ENCODE measurements around the gene PASK. TPM values are rescaled to one million over a fixed set of nuclear protein-coding genes. Genes with fewer than 3 reads are reported as not detected.

Gene PASK
- total and polyA plus RNA-seq, 2 experiments from 2014 or later: 0.56 to 2.1 TPM

DNA sequence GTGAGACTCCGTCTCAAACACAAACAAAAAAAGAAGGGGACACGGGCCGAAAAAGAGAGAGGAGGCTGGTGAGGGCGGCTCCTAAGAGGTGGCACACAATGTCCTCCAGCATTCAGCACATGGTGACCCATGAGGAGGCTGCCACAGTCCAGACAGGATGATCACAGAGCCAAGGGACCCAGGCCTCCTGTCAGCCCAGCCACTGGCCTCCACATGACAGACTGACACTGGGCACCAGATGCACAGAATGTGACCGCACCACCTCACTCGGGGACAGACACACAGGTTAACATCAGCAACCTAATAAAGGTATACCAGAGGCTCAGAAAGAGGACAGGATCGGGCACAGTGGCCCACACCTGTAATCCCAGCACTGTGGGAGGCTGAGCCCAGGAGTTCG lies 21.0 kb downstream of the PASK start:
- H4K20me1 ChIP-seq (ENCODE audit: insufficient read depth): no peaks in the 10 kb centered on the region
- H3K9ac ChIP-seq: no peak overlapping the region
- DNase-seq: no peak
- H3K4me1 ChIP-seq (ENCODE audit: insufficient read depth): no peaks in the 10 kb centered on the region
- no peaks in the 10 kb centered on the region for H3K9me2 ChIP-seq (ENCODE audit: insufficient read depth)
- WGBS, 2 experiments (ENCODE audit: low coverage in 1 of 2, low lambda C conversion rate in 2 of 2, missing lambda C conversion rate in 2 of 2): 98 to 99% methylated on average over 8 of the region's 8 CpGs
- H3F3A ChIP-seq (ENCODE audit: insufficient read depth): no peaks in the 10 kb centered on the region
- TF ChIP-seq EZH2phosphoT487 (IDR thresholded peaks at IDR 0.05; ENCODE audit: insufficient read depth, low read depth) (no peak), EZH2 (IDR thresholded peaks at IDR 0.05; ENCODE audit: insufficient read depth, poor library complexity, severe bottlenecking) (no peak)
- no peaks in the 10 kb centered on the region for H3K9me3 ChIP-seq (ENCODE audit: low read depth)
- in situ Hi-C loops (cut with MboI): no loop called here
- H3K27me3 ChIP-seq (replicated peaks; ENCODE audit: insufficient read depth): no peaks in the 10 kb centered on the region
- no peak overlapping the region for H3K4me2 ChIP-seq (ENCODE audit: unreplicated experiment)
- H3K79me2 ChIP-seq (ENCODE audit: insufficient read depth): no peaks in the 10 kb centered on the region
- no peak overlapping the region for H3K27ac ChIP-seq
- H3K4me3 ChIP-seq: no peak overlapping the region
- no peak overlapping the region for H2AFZ ChIP-seq
- no peaks in the 10 kb centered on the region for H3K36me3 ChIP-seq (ENCODE audit: low read depth)

- TF ChIP-seq EZH2phosphoT487 (IDR thresholded peaks at IDR 0.05; ENCODE audit: insufficient read depth, low read depth): no peak
- TF ChIP-seq EZH2 (IDR thresholded peaks at IDR 0.05; ENCODE audit: insufficient read depth, poor library complexity, severe bottlenecking): no peak
- H3K9me3 ChIP-seq (ENCODE audit: low read depth): no peaks in the 10 kb centered on the region
- H3K9me2 ChIP-seq (ENCODE audit: insufficient read depth): no peaks in the 10 kb centered on the region
- no peaks in the 10 kb centered on the region for H3K27me3 ChIP-seq (replicated peaks; ENCODE audit: insufficient read depth)
- peaks cover under 1% of the 10 kb centered on the region; the same call in 1 of the 2 replicates for H3F3A ChIP-seq (ENCODE audit: insufficient read depth)
- in situ Hi-C loops (cut with MboI): no loop called here
- no peak for DNase-seq
- H4K20me1 ChIP-seq (ENCODE audit: insufficient read depth): no peaks in the 10 kb centered on the region
- H3K4me3 ChIP-seq: no peak overlapping the region
- 93 to 96% methylated on average over 18 of the region's 18 CpGs for WGBS, 2 experiments (ENCODE audit: low coverage in 1 of 2, low lambda C conversion rate in 2 of 2, missing lambda C conversion rate in 2 of 2)
- no peak overlapping the region for H3K9ac ChIP-seq
- H3K4me2 ChIP-seq (ENCODE audit: unreplicated experiment): no peak overlapping the region
- no peaks in the 10 kb centered on the region for H3K79me2 ChIP-seq (ENCODE audit: insufficient read depth)
- H3K36me3 ChIP-seq (ENCODE audit: low read depth): no peaks in the 10 kb centered on the region
- no peak overlapping the region for H3K27ac ChIP-seq
- H3K4me1 ChIP-seq (ENCODE audit: insufficient read depth): no peaks in the 10 kb centered on the region
- no peak overlapping the region for H2AFZ ChIP-seq
These were observed 22.5 kb downstream of the PASK start for GRCh38 chr2:241126771-241127202.

DNA sequence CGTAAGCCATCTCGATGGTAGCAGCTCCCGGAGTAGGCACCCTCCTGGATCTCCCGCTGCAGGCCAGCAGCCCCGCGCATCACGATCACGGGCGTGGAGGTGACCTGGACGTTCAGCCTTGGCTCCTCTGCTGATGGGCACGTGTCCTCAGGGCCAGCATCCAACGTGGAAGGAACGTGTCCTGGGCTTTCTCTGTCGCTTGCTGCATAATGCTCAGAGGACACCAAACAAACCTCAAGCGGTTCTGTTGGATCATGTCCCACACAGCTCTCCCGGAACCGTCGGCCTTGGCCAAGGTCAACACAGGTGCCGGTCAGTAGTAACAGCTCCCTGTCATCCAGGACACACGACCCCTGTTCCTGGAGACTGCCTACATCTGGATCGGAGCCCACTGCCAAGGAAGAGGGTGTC lies 23.1 kb downstream of the PASK start:
- no peak overlapping the region for H2AFZ ChIP-seq
- H3K9me2 ChIP-seq (ENCODE audit: insufficient read depth): no peaks in the 10 kb centered on the region
- no peaks in the 10 kb centered on the region for H3K79me2 ChIP-seq (ENCODE audit: insufficient read depth)
- H3K9ac ChIP-seq: no peak overlapping the region
- peaks cover 5% of the 10 kb centered on the region; the same call in 1 of the 2 replicates for H3F3A ChIP-seq (ENCODE audit: insufficient read depth)
- no peaks in the 10 kb centered on the region for H4K20me1 ChIP-seq (ENCODE audit: insufficient read depth)
- no peaks in the 10 kb centered on the region for H3K4me1 ChIP-seq (ENCODE audit: insufficient read depth)
- WGBS, 2 experiments (ENCODE audit: low coverage in 1 of 2, low lambda C conversion rate in 2 of 2, missing lambda C conversion rate in 2 of 2): 96 to 97% methylated on average over 21 of the region's 21 CpGs
- TF ChIP-seq EZH2phosphoT487 (IDR thresholded peaks at IDR 0.05; ENCODE audit: insufficient read depth, low read depth) (no peak), EZH2 (IDR thresholded peaks at IDR 0.05; ENCODE audit: insufficient read depth, poor library complexity, severe bottlenecking) (no peak)
- DNase-seq: no peak
- no peak overlapping the region for H3K4me3 ChIP-seq
- H3K4me2 ChIP-seq (ENCODE audit: unreplicated experiment): no peak overlapping the region
- no peaks in the 10 kb centered on the region for H3K36me3 ChIP-seq (ENCODE audit: low read depth)
- no peaks in the 10 kb centered on the region for H3K27me3 ChIP-seq (replicated peaks; ENCODE audit: insufficient read depth)
- H3K27ac ChIP-seq: no peak overlapping the region
- H3K9me3 ChIP-seq (ENCODE audit: low read depth): no peaks in the 10 kb centered on the region
- in situ Hi-C loops (cut with MboI): no loop called here

DNA sequence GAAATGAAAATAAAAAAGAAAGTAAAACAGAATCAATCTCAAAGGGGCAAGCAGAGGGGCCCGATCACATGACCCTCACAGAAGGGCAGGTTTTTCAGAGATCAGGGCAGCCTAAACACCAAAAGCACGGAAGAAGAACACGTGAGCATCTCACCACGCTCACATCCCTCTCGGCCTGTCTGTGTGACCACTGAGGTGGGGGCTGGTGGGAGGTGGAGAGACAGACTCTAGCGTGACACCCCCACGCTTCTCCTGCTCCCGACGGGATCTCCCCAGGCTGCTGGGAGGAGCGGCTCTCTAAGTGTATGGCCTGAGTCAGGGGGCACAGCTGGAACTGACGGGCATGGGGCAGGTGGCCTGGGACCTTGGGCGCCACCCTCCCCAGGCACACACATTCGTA lies 23.6 kb downstream of the PASK start:
- peaks cover 5% of the 10 kb centered on the region; the same call in 1 of the 2 replicates for H3F3A ChIP-seq (ENCODE audit: insufficient read depth)
- H3K79me2 ChIP-seq (ENCODE audit: insufficient read depth): no peaks in the 10 kb centered on the region
- H3K9ac ChIP-seq: no peak overlapping the region
- H4K20me1 ChIP-seq (ENCODE audit: insufficient read depth): no peaks in the 10 kb centered on the region
- H3K4me2 ChIP-seq (ENCODE audit: unreplicated experiment): no peak overlapping the region
- no peak for DNase-seq
- no peaks in the 10 kb centered on the region for H3K9me2 ChIP-seq (ENCODE audit: insufficient read depth)
- 97% methylated on average over 13 of the region's 13 CpGs for WGBS, 2 experiments (ENCODE audit: low coverage in 1 of 2, low lambda C conversion rate in 2 of 2, missing lambda C conversion rate in 2 of 2)
- no peak overlapping the region for H3K4me3 ChIP-seq
- in situ Hi-C loops (cut with MboI): no loop called here
- TF ChIP-seq EZH2 (IDR thresholded peaks at IDR 0.05; ENCODE audit: insufficient read depth, poor library complexity, severe bottlenecking) (no peak), EZH2phosphoT487 (IDR thresholded peaks at IDR 0.05; ENCODE audit: insufficient read depth, low read depth) (no peak)
- H2AFZ ChIP-seq: no peak overlapping the region
- H3K9me3 ChIP-seq (ENCODE audit: low read depth): no peaks in the 10 kb centered on the region
- no peaks in the 10 kb centered on the region for H3K36me3 ChIP-seq (ENCODE audit: low read depth)
- no peaks in the 10 kb centered on the region for H3K4me1 ChIP-seq (ENCODE audit: insufficient read depth)
- H3K27ac ChIP-seq: no peak overlapping the region
- no peaks in the 10 kb centered on the region for H3K27me3 ChIP-seq (replicated peaks; ENCODE audit: insufficient read depth)
